A549 (cell line): Measurements from ENCODE around the gene LANCL2.

ENCODE experiments used
- CHD4 ChIP-seq: fragments of 200-600 bp; sonication (generic); IDR thresholded peaks from 2 replicates; pipeline ENCODE4 v1.6.1; 2016; ENCODE audit warnings: antibody characterized with exemption, mild to moderate bottlenecking, borderline replicate concordance
- ESRRA ChIP-seq: fragments of 150-350 bp; IDR thresholded peaks from 2 replicates; pipeline ENCODE4 v1.6.1; 2014; ENCODE audit warnings: mild to moderate bottlenecking, low read length, borderline replicate concordance
- MYC ChIP-seq: IDR thresholded peaks from 2 replicates; pipeline ENCODE4 v1.6.1; 2012; ENCODE audit warnings: mild to moderate bottlenecking, inconsistent platforms, low read length, improper control_type of control experiment, borderline replicate concordance
- NR3C1 ChIP-seq: fragments of >200 bp; sonication (Bioruptor Twin); formaldehyde crosslinking; IDR thresholded peaks from 3 replicates; pipeline ENCODE4 v1.6.1; 2017
- POLR2A ChIP-seq: IDR thresholded peaks from 2 replicates; pipeline ENCODE4 v1.6.1; 2012; ENCODE audit warnings: mild to moderate bottlenecking, low read length
- RFX5 ChIP-seq: fragments of 450-650 bp; IDR thresholded peaks from 2 replicates; pipeline ENCODE4 v1.7.1; 2014; ENCODE audit warnings: antibody characterized with exemption, mild to moderate bottlenecking, moderate library complexity
- ZSCAN20 ChIP-seq: fragments of 250-450 bp; sonication (Bioruptor Pico); IDR thresholded peaks from 2 replicates; pipeline ENCODE4 v1.8.0; 2022; ENCODE audit warnings: mild to moderate bottlenecking, moderate library complexity
- TF ChIP-seq, protein P1 (sequence below): fragments of >200 bp; sonication (Bioruptor Twin); formaldehyde crosslinking; IDR thresholded peaks from 3 replicates; pipeline ENCODE4 v1.5.1; 2016
- TF ChIP-seq, protein P2 (sequence below): fragments of 450-650 bp; IDR thresholded peaks from 2 replicates; pipeline ENCODE4 v1.6.1; 2014; ENCODE audit warnings: antibody characterized with exemption
- TF ChIP-seq, protein P3 (sequence below): fragments of 200-600 bp; sonication (generic); IDR thresholded peaks from 2 replicates; pipeline ENCODE4 v1.6.1; 2016; ENCODE audit warnings: antibody characterized with exemption, mild to moderate bottlenecking, moderate library complexity
- TF ChIP-seq, protein P4 (sequence below): IDR thresholded peaks from 2 replicates; pipeline ENCODE4 v1.6.1; 2012
- TF ChIP-seq, protein P5 (sequence below): fragments of 250-450 bp; sonication (Bioruptor Pico); IDR thresholded peaks from 2 replicates; pipeline ENCODE4 v1.5.0; 2021; ENCODE audit warnings: mild to moderate bottlenecking, moderate library complexity, borderline replicate concordance
- TF ChIP-seq, protein P6 (sequence below): fragments of >200 bp; sonication (Bioruptor Twin); formaldehyde crosslinking; IDR thresholded peaks from 3 replicates; pipeline ENCODE4 v1.6.1; 2016
- TF ChIP-seq, protein P7 (sequence below): IDR thresholded peaks from 2 replicates; pipeline ENCODE4 v1.6.1; 2012

DNA sequence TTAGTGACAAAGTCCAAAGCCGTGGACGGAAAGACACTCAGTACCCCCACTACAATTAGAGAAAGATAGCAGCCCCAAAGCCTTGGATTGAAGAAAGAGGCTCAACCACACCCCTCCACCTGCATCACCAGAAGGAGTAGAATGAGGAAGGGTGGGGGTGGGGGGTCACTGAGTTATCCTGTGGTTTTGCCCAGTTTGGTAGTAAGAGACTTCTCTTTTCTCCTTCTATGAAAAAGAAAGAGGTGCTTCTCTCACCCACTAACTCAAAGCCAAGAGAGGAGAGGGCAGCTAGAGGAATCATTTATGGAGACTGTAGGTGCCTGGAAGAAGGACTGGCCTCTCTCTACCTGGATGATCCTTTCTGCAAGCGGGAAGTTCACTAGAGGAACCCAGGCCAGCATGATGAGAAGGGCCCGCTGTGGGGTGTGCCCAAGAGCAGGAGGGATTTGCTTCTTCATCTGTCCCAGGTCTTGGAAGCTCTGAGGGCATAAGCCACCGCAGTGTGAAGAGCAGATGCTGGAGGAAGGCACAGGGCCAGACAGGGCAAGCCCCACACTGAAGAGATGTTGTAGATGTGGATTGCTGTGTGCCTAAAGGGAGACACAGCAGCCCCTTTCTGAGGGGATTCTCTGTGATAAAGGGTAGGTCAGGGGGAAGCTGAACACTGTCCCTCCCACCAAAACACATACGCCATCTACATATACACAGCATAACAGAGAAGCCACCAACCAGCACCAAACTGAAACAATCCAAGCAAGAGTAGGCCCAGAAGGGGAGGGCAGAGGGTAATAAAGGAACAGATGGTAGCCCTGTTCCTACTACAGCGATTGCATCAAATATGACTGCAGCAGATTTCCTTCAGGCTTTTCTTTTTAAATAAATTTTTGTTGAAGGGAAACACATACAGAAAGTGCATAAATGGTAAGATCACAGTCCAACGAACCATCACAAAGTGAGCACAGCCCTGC, 25.8 kb upstream of the LANCL2 start:
- no peak for TF ChIP-seq MYC
- no peak for TF ChIP-seq CHD4
- TF ChIP-seq, protein P1, sequence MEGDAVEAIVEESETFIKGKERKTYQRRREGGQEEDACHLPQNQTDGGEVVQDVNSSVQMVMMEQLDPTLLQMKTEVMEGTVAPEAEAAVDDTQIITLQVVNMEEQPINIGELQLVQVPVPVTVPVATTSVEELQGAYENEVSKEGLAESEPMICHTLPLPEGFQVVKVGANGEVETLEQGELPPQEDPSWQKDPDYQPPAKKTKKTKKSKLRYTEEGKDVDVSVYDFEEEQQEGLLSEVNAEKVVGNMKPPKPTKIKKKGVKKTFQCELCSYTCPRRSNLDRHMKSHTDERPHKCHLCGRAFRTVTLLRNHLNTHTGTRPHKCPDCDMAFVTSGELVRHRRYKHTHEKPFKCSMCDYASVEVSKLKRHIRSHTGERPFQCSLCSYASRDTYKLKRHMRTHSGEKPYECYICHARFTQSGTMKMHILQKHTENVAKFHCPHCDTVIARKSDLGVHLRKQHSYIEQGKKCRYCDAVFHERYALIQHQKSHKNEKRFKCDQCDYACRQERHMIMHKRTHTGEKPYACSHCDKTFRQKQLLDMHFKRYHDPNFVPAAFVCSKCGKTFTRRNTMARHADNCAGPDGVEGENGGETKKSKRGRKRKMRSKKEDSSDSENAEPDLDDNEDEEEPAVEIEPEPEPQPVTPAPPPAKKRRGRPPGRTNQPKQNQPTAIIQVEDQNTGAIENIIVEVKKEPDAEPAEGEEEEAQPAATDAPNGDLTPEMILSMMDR = no peak
- no peak for TF ChIP-seq ESRRA
- TF ChIP-seq POLR2A = no peak
- no peak for TF ChIP-seq RFX5
- TF ChIP-seq, protein P2, sequence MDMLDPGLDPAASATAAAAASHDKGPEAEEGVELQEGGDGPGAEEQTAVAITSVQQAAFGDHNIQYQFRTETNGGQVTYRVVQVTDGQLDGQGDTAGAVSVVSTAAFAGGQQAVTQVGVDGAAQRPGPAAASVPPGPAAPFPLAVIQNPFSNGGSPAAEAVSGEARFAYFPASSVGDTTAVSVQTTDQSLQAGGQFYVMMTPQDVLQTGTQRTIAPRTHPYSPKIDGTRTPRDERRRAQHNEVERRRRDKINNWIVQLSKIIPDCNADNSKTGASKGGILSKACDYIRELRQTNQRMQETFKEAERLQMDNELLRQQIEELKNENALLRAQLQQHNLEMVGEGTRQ = no peak
- TF ChIP-seq, protein P3, sequence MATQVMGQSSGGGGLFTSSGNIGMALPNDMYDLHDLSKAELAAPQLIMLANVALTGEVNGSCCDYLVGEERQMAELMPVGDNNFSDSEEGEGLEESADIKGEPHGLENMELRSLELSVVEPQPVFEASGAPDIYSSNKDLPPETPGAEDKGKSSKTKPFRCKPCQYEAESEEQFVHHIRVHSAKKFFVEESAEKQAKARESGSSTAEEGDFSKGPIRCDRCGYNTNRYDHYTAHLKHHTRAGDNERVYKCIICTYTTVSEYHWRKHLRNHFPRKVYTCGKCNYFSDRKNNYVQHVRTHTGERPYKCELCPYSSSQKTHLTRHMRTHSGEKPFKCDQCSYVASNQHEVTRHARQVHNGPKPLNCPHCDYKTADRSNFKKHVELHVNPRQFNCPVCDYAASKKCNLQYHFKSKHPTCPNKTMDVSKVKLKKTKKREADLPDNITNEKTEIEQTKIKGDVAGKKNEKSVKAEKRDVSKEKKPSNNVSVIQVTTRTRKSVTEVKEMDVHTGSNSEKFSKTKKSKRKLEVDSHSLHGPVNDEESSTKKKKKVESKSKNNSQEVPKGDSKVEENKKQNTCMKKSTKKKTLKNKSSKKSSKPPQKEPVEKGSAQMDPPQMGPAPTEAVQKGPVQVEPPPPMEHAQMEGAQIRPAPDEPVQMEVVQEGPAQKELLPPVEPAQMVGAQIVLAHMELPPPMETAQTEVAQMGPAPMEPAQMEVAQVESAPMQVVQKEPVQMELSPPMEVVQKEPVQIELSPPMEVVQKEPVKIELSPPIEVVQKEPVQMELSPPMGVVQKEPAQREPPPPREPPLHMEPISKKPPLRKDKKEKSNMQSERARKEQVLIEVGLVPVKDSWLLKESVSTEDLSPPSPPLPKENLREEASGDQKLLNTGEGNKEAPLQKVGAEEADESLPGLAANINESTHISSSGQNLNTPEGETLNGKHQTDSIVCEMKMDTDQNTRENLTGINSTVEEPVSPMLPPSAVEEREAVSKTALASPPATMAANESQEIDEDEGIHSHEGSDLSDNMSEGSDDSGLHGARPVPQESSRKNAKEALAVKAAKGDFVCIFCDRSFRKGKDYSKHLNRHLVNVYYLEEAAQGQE = no peak
- no peak for TF ChIP-seq NR3C1
- TF ChIP-seq, protein P4, sequence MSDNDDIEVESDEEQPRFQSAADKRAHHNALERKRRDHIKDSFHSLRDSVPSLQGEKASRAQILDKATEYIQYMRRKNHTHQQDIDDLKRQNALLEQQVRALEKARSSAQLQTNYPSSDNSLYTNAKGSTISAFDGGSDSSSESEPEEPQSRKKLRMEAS = no peak
- TF ChIP-seq, protein P5, sequence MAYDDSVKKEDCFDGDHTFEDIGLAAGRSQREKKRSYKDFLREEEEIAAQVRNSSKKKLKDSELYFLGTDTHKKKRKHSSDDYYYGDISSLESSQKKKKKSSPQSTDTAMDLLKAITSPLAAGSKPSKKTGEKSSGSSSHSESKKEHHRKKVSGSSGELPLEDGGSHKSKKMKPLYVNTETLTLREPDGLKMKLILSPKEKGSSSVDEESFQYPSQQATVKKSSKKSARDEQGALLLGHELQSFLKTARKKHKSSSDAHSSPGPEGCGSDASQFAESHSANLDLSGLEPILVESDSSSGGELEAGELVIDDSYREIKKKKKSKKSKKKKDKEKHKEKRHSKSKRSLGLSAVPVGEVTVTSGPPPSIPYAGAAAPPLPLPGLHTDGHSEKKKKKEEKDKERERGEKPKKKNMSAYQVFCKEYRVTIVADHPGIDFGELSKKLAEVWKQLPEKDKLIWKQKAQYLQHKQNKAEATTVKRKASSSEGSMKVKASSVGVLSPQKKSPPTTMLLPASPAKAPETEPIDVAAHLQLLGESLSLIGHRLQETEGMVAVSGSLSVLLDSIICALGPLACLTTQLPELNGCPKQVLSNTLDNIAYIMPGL (CRISPR knock-in tag) = no peak
- TF ChIP-seq, protein P6, sequence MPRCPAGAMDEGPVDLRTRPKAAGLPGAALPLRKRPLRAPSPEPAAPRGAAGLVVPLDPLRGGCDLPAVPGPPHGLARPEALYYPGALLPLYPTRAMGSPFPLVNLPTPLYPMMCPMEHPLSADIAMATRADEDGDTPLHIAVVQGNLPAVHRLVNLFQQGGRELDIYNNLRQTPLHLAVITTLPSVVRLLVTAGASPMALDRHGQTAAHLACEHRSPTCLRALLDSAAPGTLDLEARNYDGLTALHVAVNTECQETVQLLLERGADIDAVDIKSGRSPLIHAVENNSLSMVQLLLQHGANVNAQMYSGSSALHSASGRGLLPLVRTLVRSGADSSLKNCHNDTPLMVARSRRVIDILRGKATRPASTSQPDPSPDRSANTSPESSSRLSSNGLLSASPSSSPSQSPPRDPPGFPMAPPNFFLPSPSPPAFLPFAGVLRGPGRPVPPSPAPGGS = no peak
- TF ChIP-seq, protein P7, sequence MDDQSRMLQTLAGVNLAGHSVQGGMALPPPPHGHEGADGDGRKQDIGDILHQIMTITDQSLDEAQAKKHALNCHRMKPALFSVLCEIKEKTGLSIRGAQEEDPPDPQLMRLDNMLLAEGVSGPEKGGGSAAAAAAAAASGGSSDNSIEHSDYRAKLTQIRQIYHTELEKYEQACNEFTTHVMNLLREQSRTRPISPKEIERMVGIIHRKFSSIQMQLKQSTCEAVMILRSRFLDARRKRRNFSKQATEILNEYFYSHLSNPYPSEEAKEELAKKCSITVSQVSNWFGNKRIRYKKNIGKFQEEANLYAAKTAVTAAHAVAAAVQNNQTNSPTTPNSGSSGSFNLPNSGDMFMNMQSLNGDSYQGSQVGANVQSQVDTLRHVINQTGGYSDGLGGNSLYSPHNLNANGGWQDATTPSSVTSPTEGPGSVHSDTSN = no peak
- TF ChIP-seq ZSCAN20 (CRISPR knock-in tag) = no peak
